ENCODE results near the gene SLC39A8. TPM values are rescaled to one million over a fixed set of nuclear protein-coding genes. Genes with fewer than 3 reads are reported as not detected.
"Not testable (repeated sequence)": the region's sequence is repeated elsewhere in the genome, so short reads cannot be mapped to it uniquely, and the experiment has no call there.

SLC39A8 gene
- total RNA-seq, 1 donor from 2014 or later: 6.6 TPM

DNA sequence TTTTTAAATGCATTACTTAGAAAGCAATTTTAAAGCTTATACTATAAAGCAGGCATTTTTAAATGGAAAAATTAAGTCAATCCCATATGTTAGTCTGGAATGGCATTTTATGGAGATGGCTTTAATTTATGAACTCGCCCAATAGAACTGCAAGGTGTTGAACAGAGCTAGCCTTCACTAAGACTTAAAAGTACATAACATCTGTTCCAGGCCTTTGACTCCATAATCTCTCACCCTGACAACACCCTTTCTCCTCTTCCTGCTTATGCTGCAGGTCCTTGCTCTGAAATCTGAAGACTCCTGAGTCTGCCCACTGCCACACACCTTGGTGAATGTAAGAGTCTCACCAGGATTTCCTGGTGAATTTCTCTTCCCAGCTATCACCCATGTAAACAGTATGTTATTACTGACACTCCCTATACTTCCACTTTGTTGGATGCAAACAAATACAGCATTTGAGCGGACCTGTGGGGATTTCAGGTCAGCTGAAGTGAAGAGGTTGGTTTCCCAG, 17.7 kb upstream of the SLC39A8 start:
- TF ChIP-seq, protein P1, sequence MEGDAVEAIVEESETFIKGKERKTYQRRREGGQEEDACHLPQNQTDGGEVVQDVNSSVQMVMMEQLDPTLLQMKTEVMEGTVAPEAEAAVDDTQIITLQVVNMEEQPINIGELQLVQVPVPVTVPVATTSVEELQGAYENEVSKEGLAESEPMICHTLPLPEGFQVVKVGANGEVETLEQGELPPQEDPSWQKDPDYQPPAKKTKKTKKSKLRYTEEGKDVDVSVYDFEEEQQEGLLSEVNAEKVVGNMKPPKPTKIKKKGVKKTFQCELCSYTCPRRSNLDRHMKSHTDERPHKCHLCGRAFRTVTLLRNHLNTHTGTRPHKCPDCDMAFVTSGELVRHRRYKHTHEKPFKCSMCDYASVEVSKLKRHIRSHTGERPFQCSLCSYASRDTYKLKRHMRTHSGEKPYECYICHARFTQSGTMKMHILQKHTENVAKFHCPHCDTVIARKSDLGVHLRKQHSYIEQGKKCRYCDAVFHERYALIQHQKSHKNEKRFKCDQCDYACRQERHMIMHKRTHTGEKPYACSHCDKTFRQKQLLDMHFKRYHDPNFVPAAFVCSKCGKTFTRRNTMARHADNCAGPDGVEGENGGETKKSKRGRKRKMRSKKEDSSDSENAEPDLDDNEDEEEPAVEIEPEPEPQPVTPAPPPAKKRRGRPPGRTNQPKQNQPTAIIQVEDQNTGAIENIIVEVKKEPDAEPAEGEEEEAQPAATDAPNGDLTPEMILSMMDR (conservative IDR thresholded peaks at IDR 0.05; ENCODE audit: low read depth, low read length): no peak
- no peak for DNase-seq (ENCODE audit: low read depth)
- no peak overlapping the region for H3K4me3 ChIP-seq (ENCODE audit: low read depth, low read length)

DNA sequence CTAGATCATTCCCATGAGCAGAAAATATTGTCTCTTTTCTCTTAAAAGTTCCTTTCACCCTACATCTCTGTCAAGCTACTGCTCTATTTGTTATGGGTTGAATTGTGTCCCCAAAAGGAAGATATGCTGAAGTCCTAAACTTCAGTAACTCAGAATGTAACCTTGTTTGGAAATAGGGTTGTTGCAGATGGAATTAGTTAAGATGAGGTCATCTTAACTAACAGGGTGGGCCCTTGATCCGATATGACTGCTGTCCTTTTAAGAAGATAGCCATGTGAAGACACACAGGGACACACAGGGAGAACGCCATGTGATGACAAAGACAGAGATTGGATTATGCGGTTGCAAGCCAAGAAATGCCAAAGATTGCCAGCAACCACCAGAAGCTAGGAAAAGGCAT, 12.8 kb upstream of the SLC39A8 start:
- TF ChIP-seq, protein P1 (conservative IDR thresholded peaks at IDR 0.05; ENCODE audit: low read depth, low read length): no peak
- no peak overlapping the region for H3K4me3 ChIP-seq (ENCODE audit: low read depth, low read length)
- DNase-seq (ENCODE audit: low read depth): no peak

DNA sequence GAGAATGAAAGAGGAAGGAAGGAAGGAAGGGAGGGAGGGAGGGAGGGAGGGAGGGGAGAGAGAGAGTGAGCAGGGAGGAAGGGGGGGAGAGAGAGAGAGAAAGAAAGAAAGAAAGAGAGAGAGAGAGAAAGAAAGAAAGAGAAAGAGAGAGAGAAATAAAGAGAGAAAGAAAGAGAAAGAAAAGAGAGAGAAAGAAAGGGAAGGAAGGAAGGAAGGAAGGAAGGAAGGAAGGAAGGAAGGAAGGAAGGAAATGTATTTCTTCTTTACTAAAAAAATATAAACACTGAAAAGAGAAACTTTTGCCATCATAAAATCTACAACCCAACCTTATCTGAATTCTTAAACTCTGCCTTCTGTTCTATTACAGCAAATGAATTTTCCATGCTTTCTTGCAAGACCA, 12.4 kb upstream of the SLC39A8 start:
- not testable (repeated sequence) for H3K4me3 ChIP-seq (ENCODE audit: low read depth, low read length); DNase-seq (ENCODE audit: low read depth)

DNA sequence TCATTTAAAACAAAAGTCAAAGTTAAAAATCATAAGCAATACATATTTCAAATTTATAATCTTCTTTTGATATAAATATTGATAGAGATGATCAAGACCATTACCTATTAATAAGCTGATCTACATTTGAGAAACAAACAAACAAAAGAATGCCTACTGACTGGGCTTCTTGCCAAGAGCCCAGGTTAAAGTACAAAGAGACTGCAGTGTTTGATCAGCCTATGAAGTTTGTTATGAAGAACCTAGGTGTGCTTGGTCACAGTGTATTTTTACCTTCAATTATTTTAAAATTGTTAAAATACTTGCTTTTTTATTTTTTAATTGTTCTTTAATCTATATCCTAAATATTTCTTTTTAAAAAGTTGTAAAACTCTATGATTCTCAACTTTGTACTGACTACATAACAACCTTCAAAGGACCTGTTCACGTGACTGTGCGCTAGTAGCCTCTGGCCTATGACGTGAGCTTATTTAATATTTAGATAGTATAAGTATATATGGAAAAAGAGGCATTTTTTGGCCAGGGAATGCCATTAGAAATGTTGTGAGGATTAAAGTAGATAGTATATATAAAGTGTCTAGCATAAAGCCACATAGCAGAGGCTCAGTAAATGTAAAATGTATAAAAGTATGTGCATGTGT, 11.4 kb upstream of the SLC39A8 start:
- no peak overlapping the region for H3K4me3 ChIP-seq (ENCODE audit: low read depth, low read length)
- TF ChIP-seq, protein P1 (conservative IDR thresholded peaks at IDR 0.05; ENCODE audit: low read depth, low read length): no peak
- DNase-seq (ENCODE audit: low read depth): no peak

DNA sequence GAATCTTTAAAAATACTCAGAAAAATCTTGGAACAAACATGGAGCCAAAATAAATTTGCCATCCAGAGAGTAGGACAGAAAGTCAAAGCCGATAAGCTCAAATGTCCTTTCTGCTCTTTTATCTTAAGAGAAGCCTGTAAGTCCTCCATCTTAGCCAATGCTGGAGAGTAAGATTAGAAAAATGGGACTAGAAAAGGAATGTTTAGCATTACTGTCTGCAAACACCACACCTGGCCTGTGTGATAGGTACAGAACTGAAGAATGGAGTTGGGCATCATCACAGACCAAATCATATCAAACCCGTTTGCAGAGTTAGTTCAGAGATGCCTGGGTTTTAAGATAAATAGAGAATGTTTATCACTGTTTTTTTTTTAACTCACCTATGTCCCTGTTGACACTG, 10.5 kb upstream of the SLC39A8 start:
- TF ChIP-seq, protein P1 (conservative IDR thresholded peaks at IDR 0.05; ENCODE audit: low read depth, low read length): no peak
- H3K4me3 ChIP-seq (ENCODE audit: low read depth, low read length): no peak overlapping the region
- no peak for DNase-seq (ENCODE audit: low read depth)

DNA sequence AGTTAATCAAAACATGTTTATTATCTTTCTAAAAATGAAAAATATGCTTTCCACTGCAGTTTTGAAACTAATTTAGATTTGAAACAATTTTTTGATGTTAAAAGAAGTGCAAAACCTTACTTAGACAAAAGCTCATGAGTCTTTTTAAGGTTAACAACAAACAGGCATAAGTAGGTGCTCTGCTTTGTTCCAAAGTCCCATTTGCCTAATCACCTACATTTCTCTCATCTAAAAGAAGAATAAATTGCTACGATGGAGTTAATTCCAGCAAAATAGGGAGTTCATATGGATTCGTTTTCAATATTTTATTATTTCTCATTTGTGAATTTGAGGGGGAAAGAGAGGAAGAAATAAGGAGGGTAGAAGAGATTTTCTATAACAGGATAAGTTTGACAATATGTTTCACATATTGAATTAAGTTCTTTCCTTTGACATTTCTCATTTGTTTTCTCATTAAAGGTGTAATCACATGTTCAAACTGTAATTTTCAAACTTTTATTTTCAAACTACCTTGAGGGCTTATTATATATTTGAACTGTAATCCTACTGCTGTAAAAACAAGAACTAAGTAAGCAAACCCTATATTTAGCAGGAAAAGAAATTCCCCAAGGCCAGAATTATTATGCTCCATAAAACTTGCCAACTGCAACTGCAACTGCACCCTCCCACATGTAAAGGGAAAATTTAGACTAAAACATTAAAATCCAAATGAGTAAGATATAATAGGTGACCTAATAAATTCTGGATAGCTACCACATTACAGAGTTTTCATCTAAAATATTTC, 9.6 kb upstream of the SLC39A8 start:
- no peak for DNase-seq (ENCODE audit: low read depth)
- TF ChIP-seq, protein P1 (conservative IDR thresholded peaks at IDR 0.05; ENCODE audit: low read depth, low read length): no peak
- H3K4me3 ChIP-seq (ENCODE audit: low read depth, low read length): no peak overlapping the region

DNA sequence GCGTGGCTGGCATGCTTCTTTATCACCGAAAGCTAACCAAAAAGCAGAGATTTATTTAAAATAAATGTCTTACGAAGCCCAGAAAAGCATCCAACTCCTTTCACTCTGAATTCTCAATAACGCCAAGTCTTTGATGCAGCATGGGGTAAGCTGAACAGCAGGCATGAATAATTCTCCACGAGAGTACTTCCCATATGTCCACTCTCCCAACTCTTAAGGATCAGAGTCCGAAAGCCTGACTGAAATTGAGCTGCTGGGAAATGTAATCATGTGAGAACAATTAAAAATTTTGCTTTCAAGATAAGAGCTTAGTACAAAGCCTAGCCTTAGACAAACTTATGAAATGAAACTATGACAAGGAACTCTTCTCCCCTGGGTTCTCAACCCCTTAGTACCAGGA, 7.5 kb upstream of the SLC39A8 start:
- TF ChIP-seq, protein P1 (conservative IDR thresholded peaks at IDR 0.05; ENCODE audit: low read depth, low read length): no peak
- H3K4me3 ChIP-seq (ENCODE audit: low read depth, low read length): no peak overlapping the region
- no peak for DNase-seq (ENCODE audit: low read depth)

All from epithelial cell of proximal tubule (primary cell).